Sigmoid colon (tissue), 7 donors: Measurements from ENCODE around the gene COP1. TPM values are rescaled to one million over a fixed set of nuclear protein-coding genes. Genes with fewer than 3 reads are reported as not detected.

Experiments
- DNase-seq: peaks from one replicate; pipeline ENCODE4 v3.0.0-alpha.2; 2019
- H3K27ac ChIP-seq, 4 donors: fragments of 200-600 bp; sonication (generic); one replicate each; pipeline ENCODE4 v1.5.1; 2016 to 2019; ENCODE audit warnings: mild to moderate bottlenecking in 1 of 4
- H3K27me3 ChIP-seq, 3 donors: fragments of 200-600 bp; sonication (generic); one replicate each; pipeline ENCODE4 v1.5.1; 2019; ENCODE audit warnings: mild to moderate bottlenecking in 1 of 3
- H3K36me3 ChIP-seq, 4 donors: fragments of 200-600 bp; sonication (generic); one replicate each; pipeline ENCODE4 v1.5.1; 2016 to 2019
- H3K4me1 ChIP-seq, 4 donors: fragments of 200-600 bp; sonication (generic); one replicate each; pipeline ENCODE4 v1.5.1; 2017 to 2019
- H3K4me3 ChIP-seq, 4 donors: fragments of 200-600 bp; sonication (generic); one replicate each; pipeline ENCODE4 v1.5.1; 2017 to 2019; ENCODE audit warnings: mild to moderate bottlenecking in 2 of 4, moderate library complexity in 1 of 4
- H3K9me3 ChIP-seq, 4 donors: fragments of 200-600 bp in 3 of 4; sonication (generic) in 3 of 4; one replicate each; pipeline versions ENCODE4 v1.5.1 to v1.6.1; 2013 to 2019
- EP300 ChIP-seq, 4 donors: sonication (generic); formaldehyde crosslinking; IDR thresholded peaks; one replicate each; pipeline ENCODE4 v1.6.1; 2017; ENCODE audit warnings: antibody characterized with exemption in 4 of 4
- POLR2A ChIP-seq, 2 donors: fragments of 450-650 bp; IDR thresholded peaks; one replicate each; pipeline ENCODE4 v1.6.1; 2016; ENCODE audit warnings: antibody characterized with exemption in 2 of 2, mild to moderate bottlenecking in 2 of 2, moderate library complexity in 2 of 2
- POLR2AphosphoS5 ChIP-seq, 4 donors: sonication (generic); formaldehyde crosslinking; IDR thresholded peaks; one replicate each; pipeline ENCODE4 v1.6.1; 2017; ENCODE audit warnings: antibody characterized with exemption in 4 of 4
- WGBS, 2 donors: extraction: QIAGEN DNeasy Blood & Tissue Kit; methylation state at CpG; one replicate each; pipeline ENCODE4 v1.1.7; 2013; 5-methylcytosine and 5-hydroxymethylcytosine counted together
- intact Hi-C: fragments of 100-400 bp; cut with DNase I; formaldehyde crosslinking; loops from one replicate; pipeline ENCODE4 v1.15.1; 2023
- polyA plus RNA-seq, 3 donors: library from polyadenylated mRNA; stranded (reverse); fragments of 200-250 nt; gene quantifications; one replicate each; pipeline ENCODE4 v1.2.3, GENCODE V29; 2013
- total RNA-seq, 4 donors: library from RNA; depleted of rRNA; stranded (reverse); fragments of >200 nt; gene quantifications; one replicate each; pipeline ENCODE4 v1.1.0, GENCODE V29; 2016
- TF ChIP-seq, protein P1 (sequence below), 4 experiments: fragments of 450-650 bp in 3 of 4; fragments of 200-600 bp in 1 of 4; IDR thresholded peaks; one replicate each; pipeline ENCODE4 v1.5.1; 2016 to 2019; ENCODE audit warnings: antibody characterized with exemption in 4 of 4, mild to moderate bottlenecking in 3 of 4, moderate library complexity in 2 of 4
- donor health status: healthy with polysubstance abuse.
- donor health status: Bipolar disorder and iron deficiency.
- donor health status: healthy.

Gene COP1
- total and polyA plus RNA-seq, 7 donors: 33.9 to 64.5 (median 55.9) TPM

GRCh38 chr1:176043537-176043936 is 163.5 kb downstream of the COP1 start:
- DNase-seq: no peak
- intact Hi-C loops: no loop called here
- H3K27me3 ChIP-seq: no peaks in the 10 kb centered on the region

GRCh38 chr1:176033881-176034280 is 173.2 kb downstream of the COP1 start:
- Histone ChIP-seq H3K27me3 (no peaks in the 10 kb centered on the region), H3K4me3 (no peak overlapping the region), H3K9me3 (no peaks in the 10 kb centered on the region), H3K36me3 (peaks cover 0 to 15% (median 8%) of the 10 kb centered on the region in 4 donors), H3K27ac (no peak overlapping the region), H3K4me1 (no peaks in the 10 kb centered on the region)
- WGBS, 2 donors: 32 to 67% methylated on average over 2 of the region's 2 CpGs
- intact Hi-C loops: no loop called here
- no peak for DNase-seq
- TF ChIP-seq EP300 (IDR thresholded peaks at IDR 0.05): no peak
- no peak for TF ChIP-seq POLR2AphosphoS5 (IDR thresholded peaks at IDR 0.05)
- TF ChIP-seq, protein P1, sequence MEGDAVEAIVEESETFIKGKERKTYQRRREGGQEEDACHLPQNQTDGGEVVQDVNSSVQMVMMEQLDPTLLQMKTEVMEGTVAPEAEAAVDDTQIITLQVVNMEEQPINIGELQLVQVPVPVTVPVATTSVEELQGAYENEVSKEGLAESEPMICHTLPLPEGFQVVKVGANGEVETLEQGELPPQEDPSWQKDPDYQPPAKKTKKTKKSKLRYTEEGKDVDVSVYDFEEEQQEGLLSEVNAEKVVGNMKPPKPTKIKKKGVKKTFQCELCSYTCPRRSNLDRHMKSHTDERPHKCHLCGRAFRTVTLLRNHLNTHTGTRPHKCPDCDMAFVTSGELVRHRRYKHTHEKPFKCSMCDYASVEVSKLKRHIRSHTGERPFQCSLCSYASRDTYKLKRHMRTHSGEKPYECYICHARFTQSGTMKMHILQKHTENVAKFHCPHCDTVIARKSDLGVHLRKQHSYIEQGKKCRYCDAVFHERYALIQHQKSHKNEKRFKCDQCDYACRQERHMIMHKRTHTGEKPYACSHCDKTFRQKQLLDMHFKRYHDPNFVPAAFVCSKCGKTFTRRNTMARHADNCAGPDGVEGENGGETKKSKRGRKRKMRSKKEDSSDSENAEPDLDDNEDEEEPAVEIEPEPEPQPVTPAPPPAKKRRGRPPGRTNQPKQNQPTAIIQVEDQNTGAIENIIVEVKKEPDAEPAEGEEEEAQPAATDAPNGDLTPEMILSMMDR (IDR thresholded peaks at IDR 0.05): no peak
- no peak for TF ChIP-seq POLR2A (IDR thresholded peaks at IDR 0.05)

More at GRCh38 chr1:176043537-176043936, 163.5 kb downstream of the COP1 start:
- no peak for TF ChIP-seq POLR2A (IDR thresholded peaks at IDR 0.05)
- Histone ChIP-seq H3K4me1 (no peaks in the 10 kb centered on the region), H3K4me3 (no peak overlapping the region), H3K27ac (no peak overlapping the region), H3K36me3 (peaks cover 0 to 54% (median 10%) of the 10 kb centered on the region in 4 donors), H3K9me3 (no peaks in the 10 kb centered on the region)

DNA sequence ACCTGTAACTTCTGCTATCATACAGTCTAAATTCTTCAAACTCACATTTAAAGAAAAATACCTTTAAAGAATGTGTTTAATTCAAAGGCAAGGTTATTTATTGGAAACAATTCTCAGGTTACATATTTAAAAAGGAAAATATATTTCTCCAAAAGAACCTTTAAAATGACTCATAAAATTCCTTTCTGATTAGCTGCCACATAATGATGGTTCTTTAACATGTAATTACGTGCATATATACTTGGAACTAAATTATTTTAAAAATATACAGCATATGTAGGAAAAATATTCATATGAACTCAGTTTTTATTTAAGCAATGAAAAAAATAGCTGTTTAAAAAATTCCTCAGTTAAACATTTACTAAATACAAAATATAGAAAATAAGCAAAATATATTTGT is 173.6 kb downstream of the COP1 start:
- no peak for DNase-seq
- no peak overlapping the region for H3K4me3 ChIP-seq
- no peak overlapping the region for H3K27ac ChIP-seq
- no peaks in the 10 kb centered on the region for H3K4me1 ChIP-seq
- peaks cover 0 to 11% (median 7%) of the 10 kb centered on the region in 4 donors for H3K36me3 ChIP-seq
- H3K27me3 ChIP-seq: no peaks in the 10 kb centered on the region
- intact Hi-C loops: no loop called here
- H3K9me3 ChIP-seq: no peaks in the 10 kb centered on the region
- TF ChIP-seq POLR2AphosphoS5 (IDR thresholded peaks at IDR 0.05) (no peak), POLR2A (IDR thresholded peaks at IDR 0.05) (no peak), EP300 (IDR thresholded peaks at IDR 0.05) (no peak)
- TF ChIP-seq, protein P1 (IDR thresholded peaks at IDR 0.05): no peak
- 92 to 99% methylated on average over 1 of the region's 1 CpG for WGBS, 2 donors

DNA sequence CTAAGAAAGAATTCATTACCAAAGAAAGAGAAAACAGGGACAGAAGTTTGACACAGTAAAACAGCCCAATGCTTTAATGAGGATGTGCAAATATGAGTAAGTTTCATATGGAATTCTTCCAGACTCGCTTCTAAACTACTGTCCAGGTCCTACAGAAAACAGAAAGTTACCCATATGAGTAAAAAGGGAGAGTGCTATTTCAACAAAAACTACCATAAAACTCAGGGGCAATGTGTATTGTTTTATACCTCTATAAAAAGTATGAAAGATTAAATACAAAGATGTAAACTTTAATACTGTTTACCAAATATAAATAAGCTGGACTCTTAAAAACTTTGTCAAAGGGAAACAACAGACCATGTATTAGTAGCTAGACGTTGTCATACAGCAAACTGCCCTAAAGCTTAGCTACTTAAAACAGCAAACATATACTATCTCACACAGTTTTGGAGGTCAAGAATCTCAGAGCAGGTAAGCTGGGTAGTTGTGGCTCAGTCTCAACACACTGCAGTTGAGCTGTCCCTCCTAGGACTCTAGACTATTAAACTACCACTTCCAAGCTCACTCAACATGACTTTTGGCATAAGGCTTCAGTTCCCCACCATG is 174.9 kb downstream of the COP1 start:
- H3K4me1 ChIP-seq: no peaks in the 10 kb centered on the region
- DNase-seq: no peak
- 28 to 73% methylated on average over 2 of the region's 2 CpGs for WGBS, 2 donors
- no peaks in the 10 kb centered on the region for H3K9me3 ChIP-seq
- H3K27ac ChIP-seq: no peak overlapping the region
- intact Hi-C loops: no loop called here
- peaks cover 0 to 7% (median 0%) of the 10 kb centered on the region in 4 donors for H3K36me3 ChIP-seq
- no peaks in the 10 kb centered on the region for H3K27me3 ChIP-seq
- H3K4me3 ChIP-seq: no peak overlapping the region
- TF ChIP-seq EP300 (IDR thresholded peaks at IDR 0.05): no peak
- TF ChIP-seq POLR2AphosphoS5 (IDR thresholded peaks at IDR 0.05): no peak
- TF ChIP-seq, protein P1 (IDR thresholded peaks at IDR 0.05): no peak
- TF ChIP-seq POLR2A (IDR thresholded peaks at IDR 0.05): no peak

- TF ChIP-seq EP300 (IDR thresholded peaks at IDR 0.05): no peak
- TF ChIP-seq POLR2A (IDR thresholded peaks at IDR 0.05): no peak
- no peak for TF ChIP-seq POLR2AphosphoS5 (IDR thresholded peaks at IDR 0.05)
- TF ChIP-seq, protein P1 (IDR thresholded peaks at IDR 0.05): no peak
- no peak for DNase-seq
- intact Hi-C loops: no loop called here
- H3K36me3 ChIP-seq: peaks cover 0 to 7% (median 0%) of the 10 kb centered on the region in 4 donors
- H3K27me3 ChIP-seq: no peaks in the 10 kb centered on the region
- WGBS, 2 donors: 97 to 99% methylated on average over 2 of the region's 2 CpGs
- no peak overlapping the region for H3K4me3 ChIP-seq
- H3K4me1 ChIP-seq: no peaks in the 10 kb centered on the region
- H3K27ac ChIP-seq: no peak overlapping the region
- H3K9me3 ChIP-seq: no peaks in the 10 kb centered on the region
These were observed 177.5 kb downstream of the COP1 start for GRCh38 chr1:176029609-176030008.
